ENCODE results near the gene FOXK2.
"Not testable (repeated sequence)": the region's sequence is repeated elsewhere in the genome, so short reads cannot be mapped to it uniquely, and the experiment has no call there.

Gene FOXK2

DNA sequence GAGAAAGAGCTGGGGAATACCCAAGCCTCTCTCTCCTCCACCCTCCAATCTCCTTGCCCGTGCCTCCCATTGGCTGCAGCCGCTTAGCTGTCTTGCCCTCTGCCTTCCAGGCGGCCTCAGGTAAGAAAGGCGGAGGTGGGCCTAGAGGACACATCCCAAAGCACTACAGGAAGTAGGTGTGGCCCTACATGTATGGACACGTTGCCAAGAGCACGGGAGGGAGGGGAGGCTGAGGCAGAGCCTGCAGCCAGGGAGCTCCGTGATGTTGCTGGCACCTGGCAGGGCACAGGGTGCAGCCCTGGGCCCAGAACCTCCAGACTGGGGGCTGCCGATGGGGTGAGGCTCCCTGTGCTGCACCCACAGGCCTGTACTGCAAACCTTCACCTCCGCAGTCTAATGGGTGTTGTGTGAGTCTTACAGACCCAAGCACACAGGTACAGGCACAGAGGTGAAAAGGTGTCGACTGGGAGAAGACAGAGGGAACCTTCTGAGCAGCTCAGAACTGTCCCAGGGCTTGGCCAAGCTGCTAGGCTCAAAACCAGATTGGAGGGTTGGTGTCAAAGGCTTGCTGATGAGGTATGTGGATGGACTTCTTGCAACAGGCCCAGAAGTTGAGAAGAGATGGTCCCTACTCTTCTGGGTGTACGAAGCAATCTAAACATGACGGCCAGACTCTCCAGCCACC, 23.5 kb upstream of the FOXK2 start:
- no peak for DNase-seq

DNA sequence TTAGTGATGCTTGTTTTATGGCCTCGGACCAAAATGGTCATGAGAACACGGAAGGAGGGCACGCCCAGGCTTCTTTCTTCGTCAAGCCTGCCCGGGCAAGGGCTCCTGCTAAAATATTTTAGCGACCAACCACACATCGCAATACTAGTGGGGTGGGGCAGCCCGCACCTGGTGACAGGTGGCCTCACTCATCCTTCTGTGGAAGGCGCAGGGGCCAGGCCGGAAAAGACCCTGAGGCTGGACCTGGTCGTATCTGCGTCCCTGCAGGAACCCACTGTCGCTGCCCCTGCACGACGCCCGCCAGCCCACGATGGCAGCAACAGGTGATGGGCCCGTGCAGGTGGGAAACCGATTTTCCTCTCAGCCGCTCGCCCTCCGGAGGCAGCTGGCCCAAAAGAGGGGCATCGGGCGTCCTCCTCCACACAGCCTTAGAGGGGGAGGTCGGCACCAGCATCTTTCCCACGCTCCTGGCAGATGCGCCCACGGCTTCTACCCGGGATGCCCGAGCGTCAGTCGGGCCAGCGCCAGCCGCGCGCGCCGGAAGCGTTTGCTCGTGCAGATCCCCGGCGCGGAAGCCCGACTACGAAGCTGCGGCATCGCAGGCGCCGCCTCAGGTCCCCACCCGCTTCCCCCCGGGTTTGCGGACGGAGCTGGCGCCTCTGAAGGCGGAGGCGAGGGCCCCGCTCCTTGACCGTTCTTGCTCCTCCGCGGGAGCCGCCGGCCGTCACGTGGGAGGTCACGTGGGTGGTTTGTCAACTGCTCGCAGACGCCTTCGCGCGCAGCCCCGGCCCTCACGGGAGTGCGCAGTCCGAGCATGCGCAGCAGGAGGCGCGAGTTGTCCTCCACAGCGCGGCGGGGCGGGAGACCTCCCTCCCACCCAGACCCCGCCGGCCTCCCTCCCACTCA, 22.8 kb upstream of the FOXK2 start:
- DNase-seq, result peak; percentile 87 to 89

DNA sequence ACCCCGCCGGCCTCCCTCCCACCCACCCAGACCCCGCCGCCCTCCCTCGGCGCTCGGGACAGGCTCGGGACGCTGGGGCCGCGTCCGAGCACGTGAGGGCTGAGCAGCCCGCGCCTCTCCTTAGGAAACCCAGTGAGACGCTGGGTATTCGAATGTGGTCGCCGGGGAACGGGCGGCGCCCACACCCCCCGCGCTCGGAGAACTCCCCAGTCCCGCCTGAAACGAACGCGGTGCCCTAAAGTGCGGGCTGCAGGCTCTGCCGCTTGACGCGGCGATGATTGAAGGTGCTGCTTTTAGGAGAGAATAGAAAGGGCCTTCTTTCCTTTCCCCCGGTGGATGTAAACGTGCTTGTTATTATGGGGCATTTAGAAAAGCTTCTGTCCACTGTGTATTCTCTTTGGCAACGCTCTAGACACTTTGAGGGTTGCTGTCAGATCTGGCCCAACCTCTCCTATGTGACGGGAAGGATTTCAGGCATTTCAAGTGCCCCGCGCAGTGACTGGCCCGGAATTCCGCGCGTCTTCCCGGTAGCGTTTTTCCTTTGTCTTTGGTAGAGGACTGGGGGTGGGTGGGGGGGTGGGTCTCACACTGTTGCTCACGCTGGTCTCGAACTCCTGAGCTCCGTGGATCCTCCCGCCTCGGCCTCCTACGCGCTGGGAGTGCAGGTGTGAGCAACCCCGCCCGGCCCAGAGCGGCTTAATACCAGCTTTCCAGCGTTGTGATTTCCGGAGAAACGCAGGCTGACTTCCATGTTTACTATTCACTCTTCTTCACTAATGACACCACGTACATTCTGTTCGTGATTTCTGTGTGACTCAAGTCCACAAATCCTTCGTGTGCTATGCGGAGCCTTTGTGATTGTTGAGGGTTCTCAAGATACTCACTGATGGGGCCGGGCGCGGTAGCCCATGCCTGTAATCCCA, 21.8 kb upstream of the FOXK2 start:
- peak in 1 of 2 donors; percentile 17 for DNase-seq

DNA sequence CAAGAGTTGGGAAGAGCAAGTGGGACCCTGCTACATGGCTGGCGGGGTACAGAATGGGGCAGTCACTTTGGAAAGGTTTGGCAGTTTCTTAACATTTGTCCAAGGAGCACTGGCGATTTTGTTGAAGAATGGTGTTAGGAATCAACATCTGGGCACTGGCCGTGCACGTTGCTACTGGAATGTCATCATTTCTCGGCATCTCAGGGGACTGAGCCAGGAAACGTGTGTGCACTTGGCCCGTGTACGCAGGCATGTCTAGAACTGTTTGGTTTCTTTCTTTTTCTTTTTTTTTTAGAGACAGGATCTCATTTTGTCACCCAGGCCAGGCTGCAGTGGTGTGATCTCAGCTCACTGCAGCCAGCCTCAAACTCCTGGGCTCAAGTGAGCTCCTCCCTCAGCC, 17.3 kb upstream of the FOXK2 start:
- no peak for DNase-seq

DNA sequence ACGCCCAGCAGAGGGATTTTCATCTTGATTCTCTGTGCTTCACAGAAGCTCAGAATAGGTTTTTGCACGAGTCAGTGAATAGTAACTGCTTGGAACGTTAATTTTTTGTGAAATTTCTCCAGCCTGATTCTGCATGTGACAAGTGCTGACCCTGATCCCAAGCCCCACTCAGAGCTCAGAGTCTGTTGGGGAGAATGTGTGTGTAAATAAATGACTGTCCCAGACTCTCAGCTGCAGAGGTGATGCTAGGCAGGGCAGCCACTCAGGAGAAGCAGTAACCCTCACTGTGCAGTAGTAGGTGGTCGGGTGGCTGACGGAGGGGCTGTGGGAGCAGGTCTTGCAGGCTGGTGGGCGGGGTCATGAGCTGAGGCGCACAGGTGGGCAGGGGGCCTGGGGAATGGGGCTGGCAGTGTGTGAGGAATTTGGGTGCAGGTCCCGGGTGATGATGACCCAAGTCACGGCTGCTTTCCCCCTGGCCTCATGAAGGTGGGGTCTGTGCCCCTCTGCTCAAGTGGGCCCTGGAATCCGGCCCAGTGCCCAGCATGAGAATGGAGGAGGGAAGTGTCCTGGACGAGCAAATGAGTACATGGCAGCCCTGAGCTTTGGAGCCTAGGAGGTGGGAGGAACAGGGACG, 16.3 kb upstream of the FOXK2 start:
- DNase-seq, result no peak

DNA sequence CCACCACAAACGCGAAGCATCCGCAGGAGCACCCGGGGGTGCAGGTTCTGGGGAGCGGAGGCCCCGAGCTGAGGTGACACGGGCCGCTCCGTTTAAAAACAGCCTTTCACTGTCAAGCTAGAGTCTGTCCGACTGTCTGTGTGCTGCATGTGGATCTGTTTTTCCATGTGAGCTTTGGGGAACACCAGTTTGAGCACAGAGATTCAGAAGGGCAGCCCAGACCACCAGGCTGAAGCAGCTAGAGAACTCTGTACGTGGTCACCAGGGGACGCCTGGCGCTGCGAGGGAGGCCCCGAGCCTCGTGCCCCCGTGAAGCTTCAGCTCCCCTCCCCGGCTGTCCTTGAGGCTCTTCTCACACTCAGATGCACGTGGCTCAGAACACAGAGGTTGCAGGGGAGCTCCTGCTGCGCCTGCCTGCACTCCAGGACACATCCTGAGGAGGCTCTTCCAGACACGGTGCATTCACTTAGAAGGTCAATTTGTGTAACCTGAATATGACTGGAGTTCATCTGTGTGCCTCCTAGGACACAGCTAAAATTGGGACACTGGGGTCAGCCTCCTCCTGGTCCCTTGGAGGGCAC, 15.7 kb upstream of the FOXK2 start:
- DNase-seq, result no peak

DNA sequence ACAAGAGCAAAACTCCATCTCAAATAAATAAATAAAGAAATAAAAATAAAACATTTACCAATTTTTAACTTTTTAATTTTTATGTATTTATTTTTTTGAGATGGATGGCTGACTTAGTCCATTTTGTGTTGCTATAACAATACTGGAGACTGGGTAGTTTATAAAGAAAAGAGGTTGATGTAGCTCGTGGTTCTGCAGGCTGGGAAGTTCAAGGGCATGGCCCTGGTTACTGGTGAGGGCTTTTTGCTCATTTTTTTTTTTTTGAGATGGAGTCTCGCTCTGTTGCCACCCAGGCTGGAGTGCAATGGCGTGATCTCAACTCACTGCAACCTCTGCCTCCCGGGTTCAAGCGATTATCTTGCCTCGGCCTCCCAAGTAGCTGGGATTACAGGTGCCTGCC, 14.2 kb upstream of the FOXK2 start:
- DNase-seq, result no peak

DNA sequence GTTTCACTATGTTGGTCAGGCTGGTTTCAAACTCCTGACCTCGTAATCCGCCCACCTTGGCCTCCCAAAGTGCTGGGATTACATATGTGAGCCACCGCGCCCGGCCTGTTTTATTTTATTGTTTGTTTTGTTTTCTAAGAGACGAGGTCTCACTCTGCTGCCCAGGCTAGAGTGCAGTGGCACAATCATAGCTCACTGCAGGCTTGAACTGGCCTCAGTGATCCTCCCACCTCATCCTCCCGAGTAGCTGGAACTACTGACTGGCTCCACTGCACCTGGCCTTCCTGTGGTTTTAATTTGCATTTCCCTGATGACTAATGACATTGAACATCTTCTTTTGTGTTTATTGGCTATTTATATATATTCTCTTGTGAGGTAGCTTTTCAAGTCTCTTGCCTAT, 13.1 kb upstream of the FOXK2 start:
- DNase-seq, result not testable (repeated sequence)

DNA sequence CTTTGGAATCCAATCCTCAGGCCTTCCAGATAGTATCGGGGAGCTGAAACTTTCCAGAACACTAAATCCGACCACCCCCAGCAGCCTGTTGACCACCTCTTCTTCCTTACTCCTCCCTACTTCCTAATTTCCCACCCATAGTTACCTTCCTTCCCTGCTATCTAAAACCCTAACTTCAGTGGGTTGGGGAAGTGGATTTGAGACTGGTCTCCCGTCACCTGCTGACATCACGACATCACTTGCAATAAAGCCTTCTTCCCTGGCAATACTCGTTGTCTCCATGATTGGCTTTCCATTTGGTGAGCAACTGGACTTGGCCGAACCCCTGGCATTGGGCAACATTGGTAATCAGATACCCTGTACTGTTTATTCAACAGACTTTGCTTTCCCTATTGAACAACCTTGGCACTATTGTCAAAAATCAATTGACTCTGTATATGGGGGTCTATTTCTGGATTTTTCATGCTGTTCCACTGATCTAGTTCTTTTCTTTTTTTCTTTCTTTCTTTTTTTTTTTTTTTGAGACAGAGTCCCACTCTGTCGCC, 11.8 kb upstream of the FOXK2 start:
- DNase-seq, result no peak

DNA sequence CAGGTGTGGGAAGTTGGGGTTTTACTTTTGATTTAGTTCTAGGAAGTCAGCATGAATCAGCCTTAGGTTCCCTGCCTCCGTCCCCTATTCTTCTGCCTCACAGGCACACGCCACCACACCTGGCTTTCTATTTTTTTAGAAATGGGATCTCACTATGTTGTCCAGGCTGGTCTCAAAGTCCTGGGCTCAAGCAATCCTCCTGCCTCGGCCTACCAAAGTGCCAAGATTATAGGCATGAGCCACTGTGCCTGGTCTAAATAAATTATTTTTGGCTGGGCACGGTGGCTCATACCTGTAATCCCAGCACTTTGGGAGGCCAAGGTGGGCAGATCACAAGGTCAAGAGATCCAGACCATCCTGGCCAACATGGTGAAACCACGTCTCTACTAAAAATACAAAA, 7.9 kb upstream of the FOXK2 start:
- DNase-seq, result not testable (repeated sequence)

DNA sequence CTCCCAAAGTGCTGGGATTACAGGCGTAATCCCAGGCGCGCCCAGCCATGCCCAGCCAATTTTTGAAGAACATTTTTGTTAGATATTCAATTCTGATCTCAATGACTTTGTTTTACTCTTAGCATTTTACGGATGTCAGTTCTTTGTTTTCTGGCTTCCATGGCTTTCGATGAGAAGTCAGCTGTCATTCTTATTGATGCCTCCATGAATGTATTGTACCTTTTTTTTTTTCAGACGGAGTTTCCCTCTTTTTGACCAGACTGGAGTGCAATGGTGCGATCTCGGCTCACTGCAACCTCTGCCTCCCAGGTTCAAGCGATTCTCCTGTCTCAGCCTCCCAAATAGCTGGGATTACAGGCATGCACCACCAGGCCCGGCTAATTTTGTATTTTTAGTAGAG, 5.7 kb upstream of the FOXK2 start:
- not testable (repeated sequence) for DNase-seq

DNA sequence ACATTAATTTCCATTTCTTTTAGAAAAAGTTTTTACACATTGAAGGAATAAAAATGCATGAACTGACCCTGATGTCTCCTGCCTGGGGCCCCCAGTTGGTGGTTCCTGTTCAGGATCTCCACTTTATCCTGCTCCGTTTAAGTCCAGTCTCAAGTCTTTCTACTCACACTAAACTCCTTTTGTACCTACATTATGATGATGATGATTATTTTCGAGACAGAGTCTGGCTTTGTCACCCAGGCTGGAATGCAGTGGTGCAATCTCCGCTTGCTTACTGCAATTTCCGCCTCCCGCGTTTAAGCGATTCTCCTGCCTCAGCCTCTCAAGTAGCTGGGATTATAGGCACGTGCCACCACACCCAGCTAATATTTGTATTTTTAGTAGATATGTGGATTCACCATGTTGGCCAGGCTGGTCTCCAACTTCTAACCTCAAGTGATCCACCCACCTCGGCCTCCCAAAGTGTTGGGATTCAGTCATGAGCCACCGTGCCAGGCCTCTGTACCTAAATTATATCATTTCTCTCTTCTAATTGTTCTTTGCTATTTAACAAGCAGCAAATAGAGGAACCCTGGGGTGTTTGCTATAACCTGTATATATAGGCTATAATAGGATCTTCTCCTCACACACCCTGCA, 2.2 kb upstream of the FOXK2 start:
- no peak for DNase-seq

DNA sequence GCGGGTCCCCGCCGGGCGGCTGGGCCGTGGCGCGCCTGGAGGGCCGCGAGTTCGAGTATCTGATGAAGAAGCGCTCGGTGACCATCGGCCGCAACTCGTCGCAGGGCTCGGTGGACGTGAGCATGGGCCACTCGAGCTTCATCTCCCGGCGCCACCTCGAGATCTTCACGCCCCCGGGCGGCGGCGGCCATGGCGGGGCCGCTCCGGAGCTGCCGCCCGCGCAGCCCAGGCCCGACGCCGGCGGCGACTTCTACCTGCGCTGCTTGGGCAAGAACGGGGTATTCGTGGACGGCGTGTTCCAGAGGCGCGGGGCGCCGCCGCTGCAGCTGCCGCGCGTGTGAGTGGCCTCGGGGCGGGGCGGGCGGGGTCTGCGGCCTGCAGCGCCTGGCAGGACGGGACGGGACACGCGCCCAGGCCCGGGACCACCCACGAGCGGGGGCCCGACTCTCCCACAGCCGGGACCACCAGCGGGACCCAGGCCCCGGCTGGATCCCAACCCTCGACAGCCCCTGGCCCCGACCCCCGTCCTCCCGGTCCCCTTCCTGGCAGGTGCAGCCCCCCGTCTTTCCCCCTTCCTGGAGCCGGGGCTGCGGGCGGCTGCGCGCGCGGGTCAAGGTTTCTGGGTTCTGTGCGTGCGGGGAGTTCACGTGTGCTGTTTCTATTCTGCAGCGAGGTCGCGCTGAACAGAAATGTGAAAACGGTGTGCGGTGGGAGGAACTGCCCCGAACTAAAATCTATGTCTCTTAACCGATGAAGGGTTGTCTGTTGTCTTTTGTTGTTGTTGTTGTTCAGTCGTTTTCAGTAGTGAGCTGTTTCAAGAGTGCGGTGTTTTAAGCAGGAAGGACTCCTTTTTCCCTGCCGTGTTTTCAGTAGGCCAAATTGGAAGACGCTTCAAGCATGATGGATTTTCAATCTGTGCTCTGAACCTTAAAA, 705 bp downstream of the FOXK2 start:
- DNase-seq, result peak in 1 of 2 donors; percentile 36

DNA sequence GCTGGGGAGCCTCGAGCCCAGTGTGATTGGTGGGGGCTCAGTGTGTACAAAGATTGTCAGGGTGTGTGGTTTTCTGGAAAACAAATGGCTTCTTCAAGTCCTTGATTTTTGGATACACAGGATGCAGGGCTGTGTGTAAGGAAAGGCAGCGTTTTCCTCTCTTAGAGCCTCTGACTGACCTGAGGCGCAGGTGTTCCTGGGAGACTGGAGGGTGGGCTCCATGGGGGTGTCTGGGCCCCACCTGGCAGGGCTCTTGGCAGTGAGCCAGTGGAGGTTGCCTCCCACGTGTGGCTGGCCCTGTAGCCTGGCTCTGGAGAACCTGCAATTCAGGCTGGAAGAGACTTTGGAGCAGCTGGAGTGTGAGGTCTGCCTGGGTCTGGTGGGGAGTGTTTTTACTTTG, 5.0 kb downstream of the FOXK2 start:
- DNase-seq, result no peak

DNA sequence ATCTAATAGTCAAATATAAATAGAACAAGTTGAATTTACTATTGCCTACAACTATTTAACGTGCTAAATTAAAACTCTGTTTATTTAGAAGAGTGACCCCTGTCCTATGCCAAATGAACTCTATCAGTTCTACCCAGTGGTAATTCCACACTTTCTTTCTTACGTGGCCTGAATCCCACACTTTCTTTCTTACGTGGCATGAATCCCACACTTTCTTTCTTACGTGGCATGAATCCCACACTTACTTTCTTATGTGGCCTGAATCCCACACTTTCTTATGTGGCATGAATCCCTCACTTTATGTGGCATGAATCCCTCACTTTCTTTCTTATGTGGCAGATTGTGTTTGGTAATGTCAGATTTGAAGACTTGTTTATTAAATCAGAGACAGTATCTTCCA, 6.2 kb downstream of the FOXK2 start:
- no peak for DNase-seq

DNA sequence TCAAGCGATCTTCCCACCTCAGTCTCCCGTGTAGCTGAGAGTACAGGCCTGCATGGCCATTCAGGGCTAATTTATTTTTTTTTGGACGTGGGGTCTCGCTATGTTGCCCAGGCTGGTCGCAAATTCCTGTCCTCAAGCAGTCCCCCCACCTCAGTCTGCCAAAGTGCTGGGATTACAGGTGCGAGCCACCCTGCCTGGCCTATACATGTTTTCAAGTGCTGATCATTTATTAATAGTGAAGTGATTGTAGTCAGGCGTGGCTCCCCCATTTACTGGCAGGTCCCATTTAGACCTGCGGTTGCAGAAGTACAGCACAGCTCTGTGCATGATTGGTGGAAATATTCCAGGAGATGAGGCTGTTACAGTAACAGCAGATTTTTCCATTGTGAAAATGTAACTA, 8.4 kb downstream of the FOXK2 start:
- DNase-seq, result no peak

DNA sequence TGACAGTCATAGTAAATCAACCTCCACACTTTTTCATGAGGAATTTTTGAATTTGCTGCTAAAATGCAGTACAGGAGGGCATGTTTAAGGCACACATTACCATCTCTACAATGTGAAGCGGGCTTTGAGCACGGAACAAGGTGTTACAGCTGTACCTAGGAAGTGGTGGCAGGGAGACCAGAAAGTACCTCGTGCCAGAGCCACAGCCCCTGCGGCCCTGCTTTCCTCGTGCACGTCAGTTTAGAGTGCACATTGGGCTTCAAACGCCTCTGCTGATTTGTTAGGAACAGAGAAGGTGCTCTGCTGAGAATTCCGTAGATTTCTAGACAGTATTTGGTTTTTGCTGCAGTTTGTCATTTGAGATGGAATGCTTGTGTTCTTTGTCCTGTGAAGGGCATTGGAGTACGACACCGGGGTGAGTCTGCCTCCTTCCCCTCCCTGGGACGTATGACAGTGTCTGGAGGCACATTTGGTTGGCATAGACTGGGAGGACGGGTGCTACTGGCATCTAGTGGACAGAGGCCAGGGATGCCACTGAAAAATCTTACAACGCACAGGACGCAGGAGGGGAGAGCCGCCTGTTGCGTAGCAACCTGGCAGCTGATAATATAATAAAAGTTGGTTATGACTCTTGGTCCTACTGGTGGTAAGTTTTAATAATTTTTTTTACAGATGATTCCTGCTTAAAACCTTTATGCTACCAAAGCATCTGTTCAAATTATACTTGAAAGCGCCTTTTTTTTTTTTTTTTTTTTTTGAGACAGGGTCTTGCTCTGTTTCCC, 9.1 kb downstream of the FOXK2 start:
- DNase-seq, result no peak

DNA sequence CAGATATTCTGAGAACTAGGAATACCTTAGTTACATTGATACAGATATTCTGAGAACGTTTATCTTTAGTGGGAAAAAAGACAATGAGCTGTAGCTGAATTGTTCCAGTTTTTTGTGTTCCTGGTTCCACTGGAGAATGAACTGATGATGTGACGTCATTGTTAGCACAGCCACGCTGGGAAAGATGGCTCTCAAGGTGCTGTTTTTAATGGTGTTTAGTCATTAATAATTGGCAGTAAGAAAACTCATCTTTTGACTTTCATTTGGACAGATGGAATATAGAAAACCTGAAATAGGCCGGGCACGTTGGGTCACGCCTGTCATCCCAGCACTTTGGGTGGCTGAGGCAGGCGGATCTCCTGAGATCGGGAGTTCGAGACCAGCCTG, 10.4 kb downstream of the FOXK2 start:
- no peak for DNase-seq

DNA sequence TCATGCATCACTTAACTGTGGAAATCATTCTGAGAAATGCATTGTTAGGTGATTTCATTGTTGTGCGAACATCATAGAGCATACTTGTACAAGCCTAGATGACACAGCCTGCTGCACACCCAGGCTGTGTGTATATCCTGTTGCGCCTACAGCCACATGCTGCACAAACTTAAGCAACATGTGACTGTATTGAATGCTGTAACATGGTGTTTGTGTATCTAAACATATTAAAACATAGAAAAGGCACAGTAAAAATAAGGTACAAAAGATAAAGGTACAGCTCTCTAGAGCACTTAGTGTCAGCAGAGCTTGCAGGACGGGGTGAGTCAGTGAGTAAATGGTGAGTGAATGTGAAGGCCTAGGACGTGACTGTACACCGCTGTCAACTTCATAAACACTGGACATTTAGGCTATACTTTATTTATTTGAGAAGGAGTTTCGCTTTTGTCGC, 11.9 kb downstream of the FOXK2 start:
- DNase-seq, result no peak
